Cardiac fibroblast (primary cell): ENCODE results near the gene TNS1.
A peak's percentile ranks its signal among the peaks of the same experiment; 100 is the strongest.

Source experiments
- DNase-seq, 2 donors: peaks; one replicate each; pipeline versions ENCODE4 v3.0.0 to v3.0.0-alpha.2; 2010; ENCODE audit warnings: low read depth in 2 of 2
- H3K4me3 ChIP-seq, 2 donors: replicated peaks in 1 of 2; 1 replicate in 1 of 2; 2 replicates in 1 of 2; pipeline ENCODE4 v1.5.1; 2011; ENCODE audit warnings: low read depth in 2 of 2, low read length in 2 of 2, mild to moderate bottlenecking in 2 of 2, moderate library complexity in 1 of 2
- CTCF ChIP-seq: IDR thresholded peaks from one replicate; pipeline ENCODE4 v1.5.1; 2011; ENCODE audit warnings: low read depth, mild to moderate bottlenecking, low read length, inconsistent platforms

The TNS1 gene

GRCh38 chr2:217915706-217916105 lies 87.1 kb downstream of the TNS1 start:
- no peak for TF ChIP-seq CTCF
- no peak overlapping the region for H3K4me3 ChIP-seq
- no peak for DNase-seq

GRCh38 chr2:217914878-217915277 lies 87.9 kb downstream of the TNS1 start:
- peak in 1 of 2 donors; percentile 55 for DNase-seq
- no peak for TF ChIP-seq CTCF
- no peak overlapping the region for H3K4me3 ChIP-seq

GRCh38 chr2:217914078-217914477 lies 88.7 kb downstream of the TNS1 start:
- no peak overlapping the region for H3K4me3 ChIP-seq
- TF ChIP-seq CTCF, result no peak
- DNase-seq, result no peak

- no peak for TF ChIP-seq CTCF
- DNase-seq, result no peak
- no peak overlapping the region for H3K4me3 ChIP-seq
Measured at GRCh38 chr2:217913436-217913835, 89.4 kb downstream of the TNS1 start.

GRCh38 chr2:217912098-217913024 lies 90.4 kb downstream of the TNS1 start:
- no peak overlapping the region for H3K4me3 ChIP-seq
- DNase-seq, result no peak
- TF ChIP-seq CTCF, result no peak

GRCh38 chr2:217911283-217912097 lies 91.3 kb downstream of the TNS1 start:
- no peak for TF ChIP-seq CTCF
- peak; percentile 51 to 68 for DNase-seq
- no peak overlapping the region for H3K4me3 ChIP-seq
